HEK293T (cell line): Measurements from ENCODE around the gene PCDH9.

ENCODE experiments used
- HDGF ChIP-seq: fragments of 450-650 bp; IDR thresholded peaks from 2 replicates; pipeline ENCODE4 v1.6.1; 2017; ENCODE audit warnings: antibody characterized with exemption, borderline replicate concordance
- SP1 ChIP-seq: fragments of 450-650 bp; IDR thresholded peaks from 2 replicates; pipeline ENCODE4 v1.6.1; 2017
- TARDBP ChIP-seq: fragments of 450-650 bp; IDR thresholded peaks from 2 replicates; pipeline ENCODE4 v1.6.1; 2016

GRCh38 chr13:66899955-66900354 lies 330.2 kb downstream of the PCDH9 start:
- TF ChIP-seq SP1 (no peak), TARDBP (no peak), HDGF (no peak)
